Nephron progenitor cell (in vitro differentiated cells): Measurements from ENCODE around the gene PLD6.

ENCODE experiments used
- DNase-seq: peaks from one replicate; pipeline ENCODE4 v3.0.0; 2021
- H3K27ac Mint-ChIP-seq: 2 replicates; pipeline ENCODE4 v1.8.0; 2021; ENCODE audit warnings: mild to moderate bottlenecking, moderate library complexity, mixed read lengths
- H3K27me3 Mint-ChIP-seq: 2 replicates; pipeline ENCODE4 v1.8.0; 2021; ENCODE audit warnings: mild to moderate bottlenecking, low read depth, mixed read lengths; ENCODE audit not compliant: poor library complexity
- H3K36me3 Mint-ChIP-seq: 2 replicates; pipeline ENCODE4 v1.8.0; 2021; ENCODE audit warnings: low read depth, mixed read lengths
- H3K4me1 Mint-ChIP-seq: 2 replicates; pipeline ENCODE4 v1.8.0; 2021; ENCODE audit warnings: mixed read lengths
- H3K4me3 Mint-ChIP-seq: 2 replicates; pipeline ENCODE4 v1.8.0; 2021; ENCODE audit warnings: mild to moderate bottlenecking, moderate library complexity, mixed read lengths
- H3K9me3 Mint-ChIP-seq: 2 replicates; pipeline ENCODE4 v1.8.0; 2021; ENCODE audit warnings: mild to moderate bottlenecking, moderate library complexity, mixed read lengths
- TF ChIP-seq, protein P1 (sequence below): fragments of 200-600 bp; sonication (generic); IDR thresholded peaks from 2 replicates; pipeline ENCODE4 v1.5.0; 2021; ENCODE audit warnings: antibody characterized with exemption

The PLD6 gene

DNA sequence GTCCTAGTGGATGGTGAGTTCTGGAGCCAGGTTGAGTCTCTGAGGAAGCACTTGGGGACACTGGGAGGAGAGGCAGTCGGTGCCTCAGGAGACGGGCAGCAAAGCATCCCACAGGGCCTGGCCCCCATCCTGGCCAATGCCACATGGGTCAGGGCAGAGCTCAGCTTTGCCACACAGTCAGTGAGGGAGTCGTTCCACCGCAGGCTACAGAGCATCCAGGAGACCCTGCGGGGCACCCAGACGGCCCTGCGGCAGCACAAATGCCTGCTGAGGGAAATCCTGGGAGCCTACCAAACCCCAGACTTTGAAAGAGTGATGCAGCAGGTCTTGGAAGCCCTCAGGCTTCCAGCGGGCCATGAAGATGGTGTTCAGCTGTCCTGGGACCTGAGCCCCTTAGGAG, 39.7 kb downstream of the PLD6 start:
- Mint-ChIP-seq H3K4me1 (peaks cover 17% of the 10 kb centered on the region), H3K4me3 (no peak overlapping the region), H3K9me3 (no peaks in the 10 kb centered on the region), H3K27me3 (no peaks in the 10 kb centered on the region), H3K27ac (no peak overlapping the region), H3K36me3 (peaks cover 42% of the 10 kb centered on the region)
- TF ChIP-seq, protein P1, sequence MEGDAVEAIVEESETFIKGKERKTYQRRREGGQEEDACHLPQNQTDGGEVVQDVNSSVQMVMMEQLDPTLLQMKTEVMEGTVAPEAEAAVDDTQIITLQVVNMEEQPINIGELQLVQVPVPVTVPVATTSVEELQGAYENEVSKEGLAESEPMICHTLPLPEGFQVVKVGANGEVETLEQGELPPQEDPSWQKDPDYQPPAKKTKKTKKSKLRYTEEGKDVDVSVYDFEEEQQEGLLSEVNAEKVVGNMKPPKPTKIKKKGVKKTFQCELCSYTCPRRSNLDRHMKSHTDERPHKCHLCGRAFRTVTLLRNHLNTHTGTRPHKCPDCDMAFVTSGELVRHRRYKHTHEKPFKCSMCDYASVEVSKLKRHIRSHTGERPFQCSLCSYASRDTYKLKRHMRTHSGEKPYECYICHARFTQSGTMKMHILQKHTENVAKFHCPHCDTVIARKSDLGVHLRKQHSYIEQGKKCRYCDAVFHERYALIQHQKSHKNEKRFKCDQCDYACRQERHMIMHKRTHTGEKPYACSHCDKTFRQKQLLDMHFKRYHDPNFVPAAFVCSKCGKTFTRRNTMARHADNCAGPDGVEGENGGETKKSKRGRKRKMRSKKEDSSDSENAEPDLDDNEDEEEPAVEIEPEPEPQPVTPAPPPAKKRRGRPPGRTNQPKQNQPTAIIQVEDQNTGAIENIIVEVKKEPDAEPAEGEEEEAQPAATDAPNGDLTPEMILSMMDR = no peak
- no peak for DNase-seq

GRCh38 chr17:17165666-17166308, 40.3 kb downstream of the PLD6 start:
- H3K9me3 Mint-ChIP-seq = no peaks in the 10 kb centered on the region
- H3K27me3 Mint-ChIP-seq = no peaks in the 10 kb centered on the region
- DNase-seq = no peak
- peaks cover 10% of the 10 kb centered on the region for H3K4me1 Mint-ChIP-seq
- TF ChIP-seq, protein P1 = no peak
- no peak overlapping the region for H3K4me3 Mint-ChIP-seq
- no peak overlapping the region for H3K27ac Mint-ChIP-seq
- H3K36me3 Mint-ChIP-seq = peaks cover 47% of the 10 kb centered on the region

DNA sequence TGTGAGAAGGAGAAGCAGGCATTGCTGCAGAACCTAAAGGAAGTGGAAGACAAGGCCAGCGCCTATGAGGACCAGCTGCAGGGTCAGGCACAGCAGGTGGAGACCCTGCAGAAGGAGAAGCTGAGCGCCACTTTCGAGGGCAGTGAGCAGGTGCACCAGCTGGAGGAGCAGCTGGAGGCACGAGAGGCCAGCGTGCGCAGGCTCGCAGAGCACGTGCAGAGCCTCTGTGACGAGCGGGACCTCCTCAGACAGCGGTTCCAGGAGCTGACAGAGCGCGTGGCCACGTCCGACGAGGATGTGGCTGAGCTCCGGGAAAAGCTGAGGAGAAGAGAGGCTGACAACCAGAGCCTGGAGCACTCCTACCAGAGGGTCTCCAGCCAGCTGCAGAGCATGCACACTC, 41.5 kb downstream of the PLD6 start:
- Mint-ChIP-seq H3K4me1 (peaks cover 8% of the 10 kb centered on the region), H3K27me3 (no peaks in the 10 kb centered on the region), H3K9me3 (no peaks in the 10 kb centered on the region), H3K4me3 (no peak overlapping the region), H3K36me3 (peaks cover 54% of the 10 kb centered on the region), H3K27ac (no peak overlapping the region)
- TF ChIP-seq, protein P1 = no peak
- no peak for DNase-seq

- Mint-ChIP-seq H3K4me3 (no peak overlapping the region), H3K9me3 (no peaks in the 10 kb centered on the region), H3K4me1 (peaks cover 8% of the 10 kb centered on the region), H3K27ac (no peak overlapping the region), H3K27me3 (no peaks in the 10 kb centered on the region), H3K36me3 (peaks cover 54% of the 10 kb centered on the region)
- TF ChIP-seq, protein P1 = no peak
- DNase-seq = no peak
These were observed 42.0 kb downstream of the PLD6 start for GRCh38 chr17:17164156-17164555.

- Mint-ChIP-seq H3K4me1 (peaks cover 8% of the 10 kb centered on the region), H3K27ac (no peak overlapping the region), H3K36me3 (peaks cover 44% of the 10 kb centered on the region), H3K4me3 (no peak overlapping the region), H3K27me3 (no peaks in the 10 kb centered on the region), H3K9me3 (no peaks in the 10 kb centered on the region)
- no peak for DNase-seq
- TF ChIP-seq, protein P1 = no peak
These were observed 44.4 kb downstream of the PLD6 start for GRCh38 chr17:17161759-17162158.

DNA sequence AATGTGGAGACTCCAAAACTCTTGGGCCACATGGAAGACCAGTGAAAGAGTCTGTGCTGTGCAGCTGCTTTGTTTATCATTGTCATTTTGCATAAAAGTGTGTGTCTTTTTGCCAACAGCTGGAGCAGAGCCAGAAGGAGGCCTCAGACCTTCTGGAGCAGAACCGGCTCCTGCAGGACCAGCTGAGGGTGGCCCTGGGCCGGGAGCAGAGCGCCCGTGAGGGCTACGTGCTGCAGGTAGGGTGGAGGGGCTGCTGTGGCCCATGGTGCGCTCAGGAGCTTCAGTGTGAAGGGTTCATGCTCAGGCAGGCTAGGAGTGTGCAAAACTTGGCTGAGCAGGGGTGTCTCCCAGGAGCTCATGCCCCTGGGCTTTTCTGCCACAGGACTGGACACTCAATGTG, 45.0 kb downstream of the PLD6 start:
- DNase-seq = no peak
- Mint-ChIP-seq H3K9me3 (no peaks in the 10 kb centered on the region), H3K36me3 (peaks cover 44% of the 10 kb centered on the region), H3K27ac (no peak overlapping the region), H3K27me3 (no peaks in the 10 kb centered on the region), H3K4me3 (no peak overlapping the region), H3K4me1 (peaks cover 8% of the 10 kb centered on the region)
- TF ChIP-seq, protein P1 = no peak
